HS-27A (cell line): Measurements from ENCODE around the gene NKIRAS1.
A peak's percentile ranks its signal among the peaks of the same experiment; 100 is the strongest.
"Not testable (repeated sequence)": the region's sequence is repeated elsewhere in the genome, so short reads cannot be mapped to it uniquely, and the experiment has no call there.

Source experiments
- DNase-seq: peaks from one replicate; pipeline ENCODE4 v3.0.0-alpha.2; 2012; ENCODE audit warnings: low read depth, missing footprints

The NKIRAS1 gene

DNA sequence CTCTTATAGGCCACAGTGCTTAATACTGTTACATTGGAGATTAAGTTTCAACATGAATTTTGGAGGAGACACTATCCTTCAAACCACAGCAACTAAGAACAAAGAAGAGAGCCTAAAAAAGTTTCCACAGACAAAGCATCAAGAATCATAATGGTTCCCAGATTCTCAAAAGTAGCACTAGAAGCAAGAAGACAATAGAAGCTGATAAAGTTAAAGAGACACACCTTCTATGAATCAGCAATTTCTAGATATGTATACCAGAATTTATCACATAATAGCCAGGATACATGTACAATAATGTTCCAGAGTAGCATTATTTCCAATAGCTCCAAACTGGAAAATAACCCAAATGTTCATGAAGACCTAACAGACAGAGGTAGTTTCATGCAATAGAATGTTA, 12.2 kb downstream of the NKIRAS1 start:
- DNase-seq, result no peak

DNA sequence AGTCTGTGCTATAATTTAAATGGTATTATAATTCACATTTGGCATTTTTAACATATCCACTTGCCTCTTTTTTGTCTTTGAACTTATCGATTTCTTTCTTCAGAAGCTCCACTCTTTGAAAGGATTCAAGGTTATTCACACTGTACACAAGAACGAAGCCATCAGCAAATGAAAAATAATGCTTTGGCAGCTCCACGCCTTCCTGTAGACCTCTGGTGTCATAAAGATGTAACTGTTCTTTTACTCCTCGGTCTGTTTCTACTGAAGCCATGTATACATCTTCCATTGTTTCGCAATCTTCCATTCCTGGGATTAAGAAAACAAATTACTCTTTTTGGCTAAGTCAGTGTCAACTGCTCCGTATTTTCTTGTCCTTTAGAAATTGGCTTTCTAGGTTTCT, 16.0 kb downstream of the NKIRAS1 start:
- no peak for DNase-seq

- no peak for DNase-seq
Measured at GRCh38 chr3:23895181-23895580, 21.6 kb downstream of the NKIRAS1 start.

DNA sequence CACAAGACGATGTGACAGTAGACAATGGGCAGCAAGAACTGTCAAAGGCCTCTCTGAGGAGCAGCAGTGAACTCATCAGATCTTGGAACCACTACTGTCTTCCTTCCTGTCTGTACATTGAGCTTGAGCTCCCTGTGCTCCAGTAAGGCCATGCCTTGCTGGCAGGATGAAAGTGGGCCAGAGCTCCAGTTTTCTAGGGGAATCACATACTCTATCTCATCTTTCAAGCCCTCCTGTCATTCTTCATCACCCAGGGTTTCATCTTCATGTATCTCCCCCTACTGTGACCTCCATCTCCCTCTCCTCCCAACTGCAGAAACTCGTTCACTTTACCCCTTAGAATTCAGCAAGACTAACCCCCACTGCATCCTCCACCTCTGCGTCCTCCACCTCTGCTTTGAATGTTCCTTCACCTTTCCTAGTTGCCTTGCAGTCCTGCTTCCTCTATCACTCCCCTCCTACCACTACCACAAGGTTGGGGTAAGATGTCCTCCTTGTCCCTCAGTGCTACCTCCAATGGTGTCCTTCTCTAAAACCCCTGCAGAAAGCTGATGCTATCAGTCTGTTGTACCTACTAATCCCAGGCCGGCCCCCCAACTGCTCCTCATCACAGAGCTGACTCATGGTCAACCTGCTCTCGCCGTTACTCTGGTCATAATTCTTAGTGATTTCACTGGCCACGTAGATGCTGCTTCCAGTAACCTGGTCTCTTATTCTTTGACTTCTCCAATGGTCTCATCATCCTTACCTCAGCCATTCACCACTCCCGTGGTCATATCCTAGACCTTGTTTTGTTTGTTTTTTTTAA, 22.3 kb downstream of the NKIRAS1 start:
- DNase-seq, result no peak

DNA sequence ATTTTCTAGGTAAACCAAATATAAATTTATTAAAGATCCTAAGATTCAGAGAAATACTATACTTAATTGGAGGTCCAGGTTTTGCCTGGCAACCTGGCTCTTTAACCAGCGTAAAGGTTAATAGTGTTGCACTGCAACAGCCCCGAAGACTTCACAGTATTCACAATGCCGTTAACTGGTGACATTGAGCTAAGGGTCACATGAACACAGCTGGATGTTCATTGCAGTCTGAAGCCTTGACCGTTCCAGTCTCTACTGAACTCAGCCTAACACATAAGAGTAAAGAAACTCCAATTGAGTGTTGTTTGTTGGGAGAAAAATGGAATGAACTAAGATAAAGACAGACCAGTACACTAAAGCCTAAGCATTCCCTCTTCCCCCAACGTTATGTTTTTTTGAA, 26.8 kb downstream of the NKIRAS1 start:
- DNase-seq, result no peak

DNA sequence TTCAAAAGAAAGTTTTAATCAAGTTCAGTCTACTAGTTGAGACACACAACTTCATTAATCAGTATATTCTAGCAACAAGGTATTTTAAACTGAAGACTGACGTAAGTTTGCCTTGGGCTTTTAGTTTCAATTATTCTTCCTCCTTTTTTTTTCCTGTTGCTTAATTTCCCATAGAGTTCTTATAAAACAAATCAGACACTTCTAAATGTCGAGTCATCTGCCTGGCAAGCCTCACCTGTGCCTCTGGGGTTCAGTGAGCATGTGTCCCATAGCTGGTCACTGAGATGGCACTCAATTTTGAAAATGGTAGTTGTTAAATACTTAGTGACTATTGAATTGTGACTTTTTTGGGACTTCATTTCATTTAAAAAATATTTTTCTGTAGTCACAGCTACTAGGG, 27.4 kb downstream of the NKIRAS1 start:
- no peak for DNase-seq

GRCh38 chr3:23888617-23889228, 28.1 kb downstream of the NKIRAS1 start:
- peak; percentile 27 for DNase-seq

DNA sequence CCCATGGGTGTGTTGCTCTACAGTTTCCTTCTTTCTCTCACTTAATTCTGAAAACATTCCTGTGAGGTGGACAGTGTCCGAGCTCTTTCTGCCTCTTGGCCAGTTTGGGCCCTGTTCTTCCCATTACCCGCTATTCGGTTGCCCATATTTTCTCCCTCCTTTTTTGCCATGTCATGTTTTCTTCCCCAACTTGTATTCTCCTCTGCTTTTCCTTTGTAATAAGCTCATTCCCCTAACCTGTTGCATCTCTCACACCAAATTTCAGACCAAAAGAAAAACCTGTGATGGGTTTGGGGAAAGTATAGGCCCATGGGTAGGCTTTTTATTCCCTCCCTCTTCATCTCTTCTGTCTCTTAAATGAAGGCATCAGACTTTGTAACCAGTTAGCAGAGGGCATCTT, 30.5 kb downstream of the NKIRAS1 start:
- no peak for DNase-seq

GRCh38 chr3:23885210-23885609, 31.6 kb downstream of the NKIRAS1 start:
- DNase-seq, result no peak

DNA sequence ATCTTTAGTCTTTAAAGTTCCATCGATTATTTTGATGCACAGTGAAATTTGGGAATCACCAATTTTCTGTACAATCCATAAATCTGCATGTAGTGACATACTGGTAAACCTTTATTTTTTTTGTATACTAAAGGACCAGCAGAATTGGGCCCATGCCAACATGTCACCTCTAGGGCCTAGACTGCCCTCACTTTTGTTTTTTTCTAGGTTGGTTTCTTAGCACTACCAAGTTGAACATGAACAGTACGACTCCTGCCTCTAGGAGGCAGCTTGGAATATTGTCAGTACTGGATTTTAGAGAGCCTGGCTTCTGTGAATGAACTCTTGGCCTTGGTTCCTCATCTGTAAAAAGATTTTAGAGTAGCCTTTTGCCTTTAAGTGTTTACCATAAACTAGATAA, 32.3 kb downstream of the NKIRAS1 start:
- no peak for DNase-seq

DNA sequence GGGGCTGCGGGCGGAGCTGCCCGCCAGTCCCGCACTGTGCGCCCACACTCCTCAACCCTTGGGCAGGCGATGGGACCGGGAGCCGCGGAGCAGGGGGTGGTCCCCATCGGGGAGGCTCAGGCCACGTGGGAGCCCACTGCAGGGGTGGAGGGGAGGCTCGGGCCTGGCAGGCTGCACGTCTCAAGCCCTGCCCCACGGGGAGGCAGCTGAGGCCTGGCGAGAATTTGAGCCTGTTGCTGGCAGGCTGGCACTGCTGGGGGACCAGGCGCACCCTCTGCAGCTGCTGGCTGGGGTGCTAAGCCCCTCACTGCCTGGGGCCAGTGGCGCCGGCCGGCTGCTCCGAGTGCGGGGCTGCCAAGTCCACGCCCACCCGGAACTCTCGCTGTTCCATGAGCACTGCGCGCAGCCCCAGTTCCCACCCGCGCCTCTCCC, 34.3 kb downstream of the NKIRAS1 start:
- no peak for DNase-seq

- not testable (repeated sequence) for DNase-seq
Measured at GRCh38 chr3:23881993-23882392, 34.8 kb downstream of the NKIRAS1 start.

- DNase-seq, result no peak
Measured at GRCh38 chr3:23880703-23881339, 36.0 kb downstream of the NKIRAS1 start.

DNA sequence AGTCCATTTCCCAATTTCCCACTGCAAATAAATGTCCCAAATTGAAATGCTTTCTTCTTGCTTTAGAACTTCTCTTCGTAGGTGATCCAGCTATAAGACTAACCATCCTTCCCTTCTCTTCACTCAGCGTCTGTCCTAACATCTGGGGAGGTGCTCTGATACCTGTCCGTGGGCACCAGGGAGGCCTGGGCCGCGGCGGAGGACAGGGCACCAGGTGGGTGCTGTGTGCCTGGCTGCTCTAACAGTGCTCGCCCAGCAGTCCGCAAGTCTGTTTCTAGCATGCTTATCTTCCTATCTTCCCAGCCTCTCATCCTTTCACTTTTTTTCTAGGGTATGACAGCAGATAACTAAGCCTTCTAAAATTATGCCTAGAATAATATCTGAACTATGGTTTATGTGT, 37.3 kb downstream of the NKIRAS1 start:
- DNase-seq, result no peak

- peak; percentile 51 for DNase-seq
Measured at GRCh38 chr3:23877329-23877980, 39.3 kb downstream of the NKIRAS1 start.

DNA sequence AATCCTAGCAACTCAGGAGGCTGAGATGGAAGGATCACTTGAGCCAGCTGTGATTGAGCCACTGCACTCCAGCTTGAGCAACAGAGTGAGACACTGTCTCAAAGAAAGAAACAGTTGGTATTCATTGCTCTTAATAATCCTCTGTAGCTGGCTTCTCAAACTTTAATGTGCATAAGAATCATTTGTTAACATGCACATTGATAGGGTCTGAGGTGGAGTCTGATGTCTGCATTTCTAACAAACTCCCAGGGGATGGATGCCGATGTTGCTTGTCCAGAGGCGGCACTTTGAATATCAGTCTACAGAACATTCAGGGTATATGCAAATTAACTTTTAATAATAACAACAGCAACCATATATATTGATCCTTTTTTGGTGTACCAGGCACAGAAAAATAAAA, 39.9 kb downstream of the NKIRAS1 start:
- DNase-seq, result no peak

- DNase-seq, result no peak
Measured at GRCh38 chr3:23875113-23875725, 41.6 kb downstream of the NKIRAS1 start.

GRCh38 chr3:23874359-23875112, 42.3 kb downstream of the NKIRAS1 start:
- DNase-seq, result no peak

- no peak for DNase-seq
Measured at GRCh38 chr3:23873941-23874340, 42.8 kb downstream of the NKIRAS1 start.

GRCh38 chr3:23872330-23872729, 44.5 kb downstream of the NKIRAS1 start:
- no peak for DNase-seq

DNA sequence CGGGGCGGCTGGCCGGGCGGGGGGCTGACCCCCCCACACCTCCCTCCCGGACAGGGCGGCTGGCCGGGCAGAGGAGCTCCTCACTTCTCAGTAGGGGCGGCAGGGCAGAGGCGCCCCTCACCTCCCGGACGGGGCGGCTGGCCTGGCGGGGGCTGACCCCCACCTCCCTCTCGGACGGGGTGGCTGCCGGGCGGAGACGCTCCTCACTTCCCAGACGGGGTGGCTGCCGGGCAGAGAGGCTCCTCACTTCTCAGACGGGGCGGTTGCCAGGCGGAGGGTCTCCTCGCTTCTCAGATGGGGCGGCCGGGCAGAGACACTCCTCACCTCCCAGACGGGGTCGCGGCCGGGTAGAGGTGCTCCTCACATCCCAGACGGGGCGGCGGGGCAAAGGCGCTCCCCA, 45.4 kb downstream of the NKIRAS1 start:
- not testable (repeated sequence) for DNase-seq

- not testable (repeated sequence) for DNase-seq
Measured at GRCh38 chr3:23870663-23871043, 46.1 kb downstream of the NKIRAS1 start.
